HG03280 (cell line): Measurements from ENCODE around the gene CCM2L.

Experiments
- ATAC-seq: cut with Tn5 transposase; IDR thresholded peaks from one replicate; pipeline ENCODE4 v1.9.1; 2021; ENCODE audit warnings: mild to moderate bottlenecking, moderate library complexity; ENCODE audit not compliant: unreplicated experiment

CCM2L gene

DNA sequence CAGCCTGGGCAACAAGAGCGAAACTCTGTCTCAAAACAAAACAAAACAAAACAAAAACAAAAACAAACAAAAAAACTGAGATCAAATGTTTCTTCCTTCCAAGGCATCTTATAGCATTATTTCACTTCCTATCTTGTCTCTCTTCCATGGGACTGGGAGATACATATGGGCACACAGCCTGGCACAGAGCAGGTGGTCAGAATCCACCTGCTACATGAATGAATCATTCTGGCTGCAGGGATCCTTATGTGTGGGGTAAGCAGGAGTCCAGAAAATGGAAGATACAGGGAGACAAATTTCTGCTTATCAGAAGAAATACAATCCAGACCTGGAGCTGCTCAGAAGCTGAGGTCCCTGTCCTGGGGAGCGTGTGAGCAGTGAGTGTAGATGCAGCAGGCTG is 18.2 kb upstream of the CCM2L start:
- no peak for ATAC-seq

DNA sequence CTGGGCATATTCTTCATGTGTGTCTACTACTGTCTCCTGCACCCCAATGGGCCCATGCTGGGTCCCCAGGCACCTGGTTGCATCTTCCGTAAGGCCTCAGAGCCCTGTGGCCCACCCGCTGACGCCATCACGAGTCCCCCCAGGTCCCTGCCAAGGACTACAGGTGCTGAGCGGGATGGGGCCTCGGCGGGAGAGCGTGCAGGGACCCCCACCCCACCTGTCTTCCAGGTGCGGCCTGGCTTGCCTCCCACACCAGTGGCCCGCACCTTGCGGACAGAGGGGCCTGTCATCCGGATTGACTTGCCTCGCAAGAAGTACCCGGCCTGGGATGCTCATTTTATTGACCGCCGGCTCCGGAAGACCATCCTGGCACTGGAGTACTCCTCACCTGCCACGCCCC is 13.2 kb upstream of the CCM2L start:
- no peak for ATAC-seq

DNA sequence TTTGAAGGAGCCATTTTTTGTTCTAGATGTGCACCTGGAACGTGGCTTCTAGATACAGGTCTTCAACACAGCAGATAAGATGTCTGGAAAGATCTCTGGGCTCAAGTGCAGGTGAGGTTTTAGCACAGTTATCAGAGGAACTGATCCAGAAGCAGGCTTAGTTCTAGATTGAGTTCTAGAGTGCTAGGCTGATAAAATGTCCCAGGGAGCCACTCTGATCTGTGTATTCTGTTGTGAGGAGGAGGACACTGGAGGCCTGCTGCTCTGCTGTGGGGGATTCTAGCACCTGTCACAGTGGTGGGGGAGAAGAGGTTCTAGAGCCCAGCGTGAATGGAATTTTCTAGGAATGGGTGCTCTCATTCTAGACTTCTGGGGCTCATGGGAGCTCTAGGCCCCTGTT is 12.0 kb upstream of the CCM2L start:
- no peak for ATAC-seq

DNA sequence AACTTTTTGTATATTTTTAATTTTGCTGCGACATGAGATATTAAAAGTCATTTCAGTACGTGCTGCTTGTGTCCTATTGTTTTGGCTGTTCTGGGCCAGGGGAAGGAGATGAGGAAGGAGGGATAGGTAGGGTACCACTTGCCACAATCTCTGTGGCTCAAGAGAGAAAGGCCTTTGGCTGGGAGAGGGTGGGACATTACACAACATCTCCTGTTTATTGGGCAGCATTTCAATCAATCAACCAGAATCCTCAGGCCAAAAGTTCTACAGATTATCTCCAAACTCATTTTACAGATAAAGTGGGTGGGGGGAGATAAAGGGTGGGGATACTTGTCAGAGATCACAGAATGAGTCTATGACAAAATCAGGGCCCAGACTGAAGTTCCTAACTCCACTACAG is 6.9 kb upstream of the CCM2L start:
- no peak for ATAC-seq

DNA sequence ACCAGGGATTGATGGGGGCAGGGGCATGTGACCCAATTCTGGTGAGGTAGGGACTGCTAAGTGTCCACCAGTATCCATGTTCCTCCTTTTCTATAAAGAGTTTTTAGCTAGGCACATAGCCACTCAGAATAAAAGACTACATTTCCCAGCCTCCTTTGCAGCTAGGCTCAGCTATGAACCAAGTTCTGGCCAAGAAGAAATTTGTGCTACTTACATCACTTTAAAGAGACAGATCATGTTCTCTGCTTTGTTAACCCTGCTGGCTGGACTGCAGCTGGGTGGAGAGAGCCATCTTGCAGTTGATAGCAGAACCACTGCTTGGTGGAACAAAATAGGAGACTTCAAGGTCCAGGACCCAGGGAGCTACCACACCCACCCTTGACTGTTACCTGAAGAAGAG is 5.3 kb upstream of the CCM2L start:
- ATAC-seq = no peak

DNA sequence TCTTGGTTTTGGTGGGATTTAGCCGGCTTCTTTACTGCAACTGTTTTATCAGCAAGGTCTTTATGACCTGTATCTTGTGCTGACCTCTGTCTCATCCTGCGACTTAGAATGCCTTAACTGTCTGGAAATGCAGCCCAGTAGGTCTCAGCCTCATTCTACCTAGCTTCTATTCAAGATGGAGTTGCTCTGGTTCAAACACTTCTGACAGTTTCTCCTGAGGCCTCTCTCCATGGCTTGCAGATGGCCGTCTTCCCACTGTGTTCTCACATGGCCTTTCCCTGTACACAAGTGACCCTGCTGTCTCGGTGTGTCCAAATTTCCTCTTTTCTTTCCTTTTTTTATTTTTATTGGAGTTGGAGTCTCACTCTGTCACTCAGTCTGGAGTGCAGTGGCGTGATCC is 4.2 kb upstream of the CCM2L start:
- no peak for ATAC-seq

DNA sequence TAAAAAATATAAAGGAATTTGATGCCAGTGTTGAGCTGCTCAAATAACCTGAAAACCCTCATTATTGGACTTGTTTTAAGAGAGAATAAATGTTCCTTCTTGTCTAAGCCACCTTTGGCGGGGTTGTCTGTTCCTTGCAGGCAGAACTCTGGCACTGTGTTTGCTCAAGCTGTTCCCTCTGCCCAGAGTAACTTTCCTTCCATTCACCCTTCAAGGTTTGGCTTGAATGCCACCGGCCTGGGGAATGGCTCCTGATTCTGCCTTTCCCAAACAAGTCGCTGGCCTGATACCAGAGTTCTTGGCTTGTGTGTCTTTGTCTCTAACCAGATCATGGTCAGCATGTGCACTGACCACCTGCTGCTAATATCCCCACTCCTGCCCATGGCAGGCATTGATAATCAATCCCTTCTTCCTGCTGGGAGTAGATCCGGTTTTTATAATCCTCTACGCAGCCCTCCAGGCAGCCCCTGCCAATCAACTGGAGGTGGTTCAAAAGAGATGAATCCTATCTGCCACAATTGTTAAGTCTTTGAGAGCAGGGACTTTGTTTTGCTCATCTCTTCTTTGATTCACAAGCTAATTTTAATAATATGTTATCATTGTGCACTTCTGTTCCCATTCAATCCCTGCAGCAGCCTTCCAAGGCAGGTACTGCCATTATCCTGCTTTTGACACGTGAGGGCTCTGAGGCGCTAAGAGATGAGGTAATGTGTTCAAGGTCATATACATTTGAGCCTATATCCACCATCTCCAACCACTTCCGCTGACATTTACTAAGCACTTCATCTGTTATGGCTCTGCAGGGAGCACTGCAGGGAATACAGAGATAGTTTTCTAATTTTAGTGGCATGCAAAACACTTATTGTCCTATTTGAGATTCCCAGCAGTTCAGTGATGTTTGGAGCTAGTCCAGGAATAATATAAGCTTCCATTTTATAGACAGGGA is 3.1 kb upstream of the CCM2L start:
- ATAC-seq = no peak

DNA sequence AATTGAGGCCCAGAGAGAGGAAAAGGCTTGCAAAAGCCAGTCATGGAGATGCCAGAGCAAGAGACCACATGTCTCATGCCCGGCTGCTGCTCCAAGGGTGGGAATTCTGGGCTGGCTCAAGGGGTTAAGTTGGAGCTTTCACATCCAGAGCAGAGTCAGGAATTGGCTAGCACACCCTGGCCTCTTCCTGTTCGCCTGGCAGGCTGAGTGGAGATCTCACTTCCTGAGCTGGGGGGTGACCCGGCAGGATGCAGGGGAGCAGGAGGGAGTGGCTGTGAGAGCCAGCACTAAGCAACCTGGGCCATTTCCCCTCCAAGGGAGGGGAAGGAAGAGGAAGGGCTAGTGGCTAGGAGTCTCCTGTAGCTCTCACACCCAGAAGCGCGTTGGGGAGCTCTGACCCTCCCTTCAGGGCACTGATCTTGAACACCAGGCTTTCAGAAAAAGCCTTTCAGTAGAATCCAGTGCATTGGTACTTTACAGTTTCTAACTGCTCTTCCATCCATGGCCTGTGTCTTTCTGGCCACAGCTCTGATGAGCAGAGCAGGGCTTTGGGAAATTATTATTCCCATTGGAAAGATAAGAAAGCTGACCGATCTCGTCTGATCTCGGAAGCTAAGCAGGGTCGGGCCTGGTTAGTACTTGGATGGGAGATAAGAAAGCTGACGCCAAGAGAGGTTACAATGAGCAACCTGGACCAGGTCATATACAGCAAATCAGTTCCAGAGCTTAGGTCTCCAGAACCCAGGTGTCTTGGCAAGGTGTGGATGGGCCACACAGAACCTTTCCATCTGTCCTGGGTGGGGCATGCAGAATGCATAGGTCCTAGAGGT is 2.2 kb upstream of the CCM2L start:
- ATAC-seq = no peak

DNA sequence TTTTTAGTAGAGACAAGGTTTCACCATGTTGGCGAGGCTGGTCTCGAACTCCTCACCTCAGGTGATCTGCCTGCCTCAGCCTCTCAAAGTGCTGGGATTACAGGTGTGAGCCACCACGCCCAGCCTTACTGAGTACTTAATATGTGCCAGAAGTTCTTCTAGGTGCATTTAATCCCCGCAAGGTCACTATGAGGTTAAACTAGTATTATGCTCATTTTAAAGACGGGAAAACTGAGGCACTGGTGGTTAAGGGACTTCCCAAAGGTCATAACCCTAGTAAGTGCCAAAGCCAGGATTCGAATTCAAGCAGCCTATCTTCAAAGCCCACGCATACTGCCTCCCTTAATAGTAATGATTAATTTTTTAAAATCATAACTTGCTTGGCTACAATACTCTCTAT is 674 bp upstream of the CCM2L start:
- ATAC-seq = no peak

DNA sequence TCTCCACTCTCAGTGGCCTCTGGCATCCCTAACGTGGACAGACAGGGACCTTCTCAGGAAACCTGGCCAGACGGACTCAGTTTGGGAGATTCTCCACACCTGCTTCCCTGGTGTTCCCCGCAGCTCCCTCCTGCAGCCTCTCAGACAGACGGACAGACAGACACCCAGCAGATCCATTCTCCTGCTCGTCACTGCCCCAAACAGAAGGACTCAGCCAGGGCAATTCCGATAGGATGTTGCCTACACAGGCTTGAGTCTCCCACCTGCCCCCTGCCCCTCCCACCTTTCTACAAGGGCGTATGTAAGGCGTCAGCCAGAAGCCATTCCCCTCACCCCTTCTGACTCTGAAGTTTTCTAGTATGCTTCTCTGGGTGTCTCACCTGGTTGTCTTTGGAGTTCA is 428 bp downstream of the CCM2L start:
- ATAC-seq = no peak

DNA sequence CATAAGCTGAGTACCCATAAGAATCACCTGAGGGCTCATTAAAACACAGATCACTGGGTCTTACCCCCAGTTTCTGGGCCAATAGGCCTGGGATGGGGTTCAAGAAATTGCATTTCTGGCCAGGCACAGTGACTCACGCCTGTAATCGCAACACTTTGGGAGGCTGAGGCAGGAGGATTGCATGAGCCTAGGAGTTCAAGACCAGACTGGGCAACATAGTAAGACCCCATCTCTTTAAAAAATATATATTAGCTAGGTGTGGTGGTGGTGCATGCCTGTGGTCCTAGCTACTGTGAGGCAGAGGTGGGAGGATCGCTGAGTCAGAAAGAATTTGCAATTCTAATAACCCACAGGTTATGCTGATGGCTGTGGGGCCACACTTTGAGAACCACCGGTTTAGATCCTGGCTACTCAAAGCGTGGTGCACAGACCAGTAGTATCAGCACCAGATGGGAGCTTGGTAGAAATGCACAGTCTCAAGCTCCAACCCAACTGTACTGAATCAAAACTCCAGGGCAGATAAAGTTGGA is 2.0 kb downstream of the CCM2L start:
- ATAC-seq = no peak

DNA sequence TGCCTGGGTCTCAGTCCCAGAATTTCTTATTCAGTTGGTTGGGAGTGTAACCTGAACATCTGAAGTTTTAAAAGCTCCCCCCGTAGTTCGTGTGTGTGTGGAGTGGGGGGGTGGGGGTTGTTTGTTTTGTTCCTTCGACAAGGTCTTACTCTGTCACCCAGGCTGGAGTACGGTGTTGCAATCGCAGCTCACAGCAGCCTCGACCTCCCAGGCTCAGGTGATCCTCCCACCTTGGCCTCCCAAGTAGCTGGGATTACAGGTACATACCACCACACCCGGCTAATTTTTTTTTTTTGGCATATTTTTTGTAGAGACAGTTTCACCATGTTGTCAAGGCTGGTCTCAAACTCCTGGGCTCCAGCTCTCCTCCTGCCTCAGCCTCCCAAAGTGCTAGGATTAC is 3.1 kb downstream of the CCM2L start:
- ATAC-seq = no peak

DNA sequence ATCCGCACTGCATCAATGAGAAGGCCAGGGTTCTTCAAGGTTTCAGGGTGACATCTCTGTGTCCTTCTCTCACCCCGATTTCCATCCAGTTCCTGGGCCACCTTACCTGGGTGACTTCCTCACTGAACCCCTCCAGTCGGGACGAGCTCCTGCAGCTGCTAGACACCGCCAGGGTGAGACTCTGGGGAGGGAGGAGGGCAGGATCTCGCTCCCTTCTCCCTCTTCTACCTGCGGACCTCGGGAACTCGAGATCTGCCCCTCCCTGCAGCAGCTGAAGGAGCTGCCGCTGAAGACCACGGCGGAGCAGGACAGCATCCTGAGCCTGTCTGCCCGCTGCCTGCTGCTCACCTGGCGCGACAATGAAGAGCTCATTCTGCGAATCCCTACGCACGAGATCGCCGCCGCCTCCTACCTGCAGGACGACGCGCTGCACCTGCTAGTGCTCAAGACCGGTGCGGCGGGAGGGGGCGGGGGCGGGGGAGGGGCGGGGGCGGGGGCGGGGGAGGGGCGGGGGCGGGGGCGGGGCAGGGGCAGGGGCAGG is 7.5 kb downstream of the CCM2L start:
- no peak for ATAC-seq

DNA sequence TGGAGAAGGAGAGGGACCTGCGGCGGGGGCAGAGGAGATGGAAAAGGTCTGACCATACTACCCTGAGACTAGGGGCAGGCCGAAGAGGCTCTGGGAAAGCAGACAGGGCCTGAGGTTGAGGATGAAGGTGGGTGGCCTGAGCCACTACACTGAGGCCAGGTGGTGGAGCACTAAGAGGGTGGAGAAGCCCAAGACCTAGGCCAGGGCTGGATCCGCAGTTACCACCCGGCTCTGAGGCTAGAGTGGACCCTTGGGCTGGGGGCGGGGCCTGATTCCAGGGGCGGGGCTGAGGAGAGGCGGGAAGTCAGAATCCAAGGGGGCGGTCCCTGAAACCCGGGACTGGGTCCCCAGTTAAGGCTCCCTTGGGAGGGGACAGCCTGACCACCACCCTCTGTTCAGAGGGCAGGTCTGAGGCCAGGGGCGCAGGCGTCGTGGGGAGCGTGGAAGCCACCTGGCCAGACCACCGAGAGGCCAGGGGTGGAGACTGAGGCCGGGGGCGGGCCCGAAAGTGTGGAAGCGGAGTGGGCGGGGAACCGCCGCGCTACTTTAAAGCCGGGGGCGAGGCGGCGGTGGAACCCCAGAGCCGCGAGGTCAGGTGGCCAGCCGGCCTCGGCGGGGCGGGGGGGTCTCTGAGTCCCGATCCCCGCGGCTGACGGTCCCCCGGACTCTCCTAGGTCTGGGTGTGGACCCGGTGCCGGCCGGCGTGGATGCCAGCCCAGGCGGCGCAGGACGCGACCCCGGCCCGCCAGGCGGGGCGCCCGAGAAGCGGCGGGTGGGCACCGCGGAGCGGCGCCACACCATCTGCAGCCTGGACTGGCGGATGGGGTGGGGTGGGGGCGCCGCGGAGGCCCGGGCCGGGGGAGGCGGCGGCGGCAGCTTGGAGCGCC is 8.3 kb downstream of the CCM2L start:
- ATAC-seq = no peak

DNA sequence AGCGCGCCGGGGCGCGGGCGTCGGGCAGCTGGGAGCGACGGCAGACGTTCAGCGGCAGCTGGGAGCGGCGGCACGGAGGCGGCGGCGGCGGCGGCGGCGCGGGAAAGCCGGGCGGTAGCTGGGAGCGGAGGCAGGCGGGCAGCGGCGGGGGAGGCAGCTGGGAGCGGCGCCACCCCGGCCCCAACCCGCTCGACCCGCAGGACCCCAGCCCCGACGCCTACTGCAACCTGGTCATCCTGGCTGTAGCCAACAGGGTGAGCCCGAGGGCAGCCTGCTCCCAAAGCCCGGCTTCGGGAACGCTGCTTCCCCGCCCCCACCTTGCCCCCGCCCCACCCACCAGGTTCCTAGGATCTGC is 8.9 kb downstream of the CCM2L start:
- ATAC-seq = no peak

DNA sequence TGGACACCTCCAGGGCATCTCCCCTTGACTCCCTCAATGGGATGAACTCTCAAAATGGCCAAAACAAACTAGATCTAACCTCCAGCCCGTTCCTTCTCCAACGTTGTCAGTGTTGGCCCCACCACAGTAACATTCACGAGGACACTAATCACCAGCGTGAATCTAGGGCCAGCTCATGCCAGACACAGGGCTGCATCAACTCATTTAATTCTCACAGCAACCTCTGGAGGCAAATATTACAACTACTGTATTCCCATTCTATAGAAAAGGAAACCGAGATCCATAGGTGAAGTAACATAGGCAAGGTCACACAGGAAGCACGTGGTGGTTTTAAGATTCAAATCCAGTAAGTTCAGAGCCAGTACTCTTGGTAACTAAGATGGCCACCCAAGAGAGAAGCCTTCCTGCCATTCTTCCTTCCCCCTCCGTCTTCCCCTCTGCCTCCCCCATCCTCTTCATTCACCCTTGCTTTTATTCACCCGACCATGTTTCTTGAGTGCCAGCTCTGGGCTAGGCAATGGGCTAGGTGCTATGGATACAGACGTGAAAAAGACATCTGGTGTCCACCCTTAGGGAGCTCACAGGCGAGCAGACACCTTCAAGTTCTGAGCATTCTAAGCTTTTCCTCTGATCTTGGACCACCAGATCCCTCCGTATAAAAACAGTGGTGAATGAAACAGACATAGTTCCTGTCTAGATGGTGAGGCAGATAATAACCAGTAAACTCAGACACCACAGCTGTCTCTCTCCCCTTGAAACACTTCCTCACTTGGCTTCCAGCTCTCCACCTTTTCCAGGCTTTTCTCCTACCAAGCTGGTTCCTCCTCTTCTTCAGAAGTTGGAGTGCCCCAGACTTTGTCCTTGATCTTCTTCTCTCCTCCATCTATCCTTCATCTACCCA is 9.6 kb downstream of the CCM2L start:
- ATAC-seq = no peak

DNA sequence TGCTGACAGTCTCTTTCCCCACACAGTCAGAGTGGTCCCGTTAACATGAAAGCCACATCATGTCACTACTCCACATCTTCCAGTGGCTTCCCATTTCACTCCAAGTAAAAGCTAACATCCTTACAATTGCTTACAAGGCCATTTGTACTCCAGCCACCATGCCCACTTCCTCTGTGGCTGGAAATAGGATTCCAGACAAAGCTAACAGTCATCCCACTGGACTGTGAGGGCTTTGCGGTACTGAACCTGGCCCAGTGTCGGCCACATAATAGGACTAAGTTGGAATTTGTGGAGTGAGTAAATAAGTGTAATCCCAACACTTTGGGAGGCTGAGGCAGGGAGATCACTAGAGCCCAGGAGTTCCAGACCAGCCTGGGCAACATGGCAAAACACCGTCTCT is 10.9 kb downstream of the CCM2L start:
- ATAC-seq = no peak

DNA sequence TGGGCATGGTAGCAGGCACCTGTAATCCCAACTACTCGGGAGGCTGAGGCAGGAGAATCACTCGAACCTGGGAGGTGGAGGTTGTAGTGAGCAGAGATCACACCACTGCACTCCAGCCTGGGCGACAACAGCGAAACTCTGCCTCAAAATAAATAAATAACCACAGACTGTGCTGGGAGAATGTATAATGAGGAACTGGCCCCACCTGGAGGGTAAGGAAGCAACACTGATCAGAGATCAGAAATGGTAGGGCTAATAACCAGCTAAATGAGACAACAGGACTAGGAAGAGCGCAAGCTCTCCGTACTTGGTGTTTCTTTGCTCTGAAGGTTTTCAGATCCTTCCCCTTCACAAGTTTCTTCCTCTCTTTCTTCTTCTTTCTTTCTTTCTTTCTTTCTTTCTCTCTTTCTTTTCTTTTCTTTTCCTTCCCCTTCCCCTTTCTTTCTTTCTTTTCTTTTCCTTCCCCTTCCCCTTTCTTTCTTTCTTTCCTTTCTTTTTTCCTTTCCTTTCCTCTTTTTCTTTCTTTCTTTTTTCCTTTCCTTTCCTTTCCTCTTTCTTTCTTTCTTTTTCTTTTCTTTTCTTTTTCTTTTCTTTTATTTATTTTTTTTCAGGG is 14.6 kb downstream of the CCM2L start:
- no peak for ATAC-seq

DNA sequence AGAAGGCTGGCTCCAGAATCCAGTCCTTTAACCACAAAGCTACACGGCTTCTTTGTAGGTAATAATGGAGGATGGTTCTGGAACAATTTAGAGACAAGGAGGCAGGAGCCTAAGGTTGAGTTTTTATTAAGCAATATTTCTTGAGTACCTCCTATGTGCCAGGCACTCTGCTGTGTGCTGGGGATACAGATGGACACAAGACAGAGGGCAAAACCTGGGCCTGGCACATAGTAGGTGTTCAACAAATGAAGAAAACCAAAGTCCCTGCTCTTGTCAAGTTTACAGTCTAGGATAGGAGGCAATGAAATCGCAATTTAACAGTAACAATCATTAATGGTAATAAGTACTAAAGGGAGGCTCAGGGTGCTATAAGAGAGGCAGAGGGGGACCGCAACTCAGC is 17.4 kb downstream of the CCM2L start:
- ATAC-seq = no peak
